Subcutaneous abdominal adipose tissue (tissue), 5 donors: Measurements from ENCODE around the gene ZNF580.

Source experiments
- H3K27ac ChIP-seq: one replicate; pipeline ENCODE4 v1.7.0; 2013; ENCODE audit warnings: low read depth, mild to moderate bottlenecking, inconsistent platforms, low read length, moderate library complexity
- H3K27me3 ChIP-seq, 5 donors: one replicate each; pipeline ENCODE4 v1.7.0; 2013; ENCODE audit warnings: low read length in 5 of 5, inconsistent platforms in 1 of 5; ENCODE audit not compliant: control insufficient read depth in 5 of 5, insufficient read depth in 4 of 5
- H3K36me3 ChIP-seq, 5 donors: one replicate each; pipeline ENCODE4 v1.7.0; 2013; ENCODE audit warnings: low read length in 5 of 5; ENCODE audit not compliant: control insufficient read depth in 5 of 5, insufficient read depth in 5 of 5
- H3K4me1 ChIP-seq, 5 donors: one replicate each; pipeline ENCODE4 v1.7.0; 2013; ENCODE audit warnings: low read length in 5 of 5, mild to moderate bottlenecking in 3 of 5, moderate library complexity in 1 of 5; ENCODE audit not compliant: control insufficient read depth in 5 of 5, insufficient read depth in 5 of 5
- H3K4me3 ChIP-seq, 5 donors: one replicate each; pipeline ENCODE4 v1.7.0; 2013; ENCODE audit warnings: low read length in 5 of 5, low read depth in 1 of 5
- H3K9ac ChIP-seq, 5 donors: one replicate each; pipeline ENCODE4 v1.7.0; 2013; ENCODE audit warnings: low read length in 5 of 5, mild to moderate bottlenecking in 4 of 5, moderate library complexity in 3 of 5
- H3K9me3 ChIP-seq, 5 donors: one replicate each; pipeline ENCODE4 v1.7.0; 2013; ENCODE audit warnings: low read length in 5 of 5; ENCODE audit not compliant: control insufficient read depth in 5 of 5
- donor health status: healthy.
- donor health status: healthy.
- donor health status: healthy.
- donor health status: healthy.
- donor health status: healthy.

The ZNF580 gene

GRCh38 chr19:55614711-55615542 lies 25.9 kb upstream of the ZNF580 start:
- Histone ChIP-seq H3K4me3 (no peak overlapping the region), H3K9me3 (peaks cover 0 to 2% (median 0%) of the 10 kb centered on the region in 5 donors), H3K27ac (no peak overlapping the region), H3K27me3 (no peaks in the 10 kb centered on the region), H3K36me3 (peaks cover 0 to 46% (median 33%) of the 10 kb centered on the region in 5 donors), H3K9ac (no peak overlapping the region), H3K4me1 (peaks cover 0 to 30% (median 18%) of the 10 kb centered on the region in 5 donors)

DNA sequence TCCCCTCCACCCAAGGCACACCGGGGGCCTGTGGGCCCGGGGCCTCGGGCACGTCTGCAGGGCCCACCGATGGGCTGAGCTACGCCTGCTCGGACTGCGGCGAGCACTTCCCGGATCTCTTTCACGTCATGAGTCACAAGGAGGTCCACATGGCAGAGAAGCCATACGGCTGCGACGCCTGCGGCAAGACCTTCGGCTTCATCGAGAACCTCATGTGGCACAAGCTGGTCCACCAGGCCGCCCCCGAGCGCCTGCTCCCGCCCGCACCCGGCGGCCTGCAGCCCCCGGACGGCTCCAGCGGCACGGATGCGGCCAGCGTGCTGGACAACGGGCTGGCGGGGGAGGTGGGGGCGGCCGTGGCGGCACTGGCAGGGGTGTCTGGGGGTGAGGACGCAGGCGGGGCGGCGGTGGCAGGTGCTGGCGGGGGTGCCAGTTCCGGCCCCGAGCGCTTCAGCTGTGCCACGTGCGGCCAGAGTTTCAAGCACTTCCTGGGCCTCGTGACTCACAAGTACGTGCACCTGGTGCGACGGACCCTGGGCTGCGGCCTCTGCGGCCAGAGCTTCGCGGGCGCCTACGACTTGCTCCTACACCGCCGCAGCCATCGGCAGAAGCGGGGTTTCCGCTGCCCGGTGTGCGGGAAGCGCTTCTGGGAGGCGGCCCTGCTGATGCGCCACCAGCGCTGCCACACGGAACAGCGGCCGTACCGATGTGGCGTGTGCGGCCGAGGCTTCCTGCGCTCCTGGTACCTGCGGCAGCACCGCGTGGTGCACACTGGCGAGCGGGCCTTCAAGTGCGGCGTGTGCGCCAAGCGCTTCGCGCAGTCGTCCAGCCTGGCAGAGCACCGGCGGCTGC lies 25.0 kb upstream of the ZNF580 start:
- Histone ChIP-seq H3K27me3 (no peaks in the 10 kb centered on the region), H3K4me1 (peaks cover 0 to 30% (median 18%) of the 10 kb centered on the region in 5 donors), H3K4me3 (no peak overlapping the region), H3K9me3 (no peaks in the 10 kb centered on the region), H3K9ac (no peak overlapping the region), H3K27ac (no peak overlapping the region), H3K36me3 (peaks cover 0 to 46% (median 31%) of the 10 kb centered on the region in 5 donors)

DNA sequence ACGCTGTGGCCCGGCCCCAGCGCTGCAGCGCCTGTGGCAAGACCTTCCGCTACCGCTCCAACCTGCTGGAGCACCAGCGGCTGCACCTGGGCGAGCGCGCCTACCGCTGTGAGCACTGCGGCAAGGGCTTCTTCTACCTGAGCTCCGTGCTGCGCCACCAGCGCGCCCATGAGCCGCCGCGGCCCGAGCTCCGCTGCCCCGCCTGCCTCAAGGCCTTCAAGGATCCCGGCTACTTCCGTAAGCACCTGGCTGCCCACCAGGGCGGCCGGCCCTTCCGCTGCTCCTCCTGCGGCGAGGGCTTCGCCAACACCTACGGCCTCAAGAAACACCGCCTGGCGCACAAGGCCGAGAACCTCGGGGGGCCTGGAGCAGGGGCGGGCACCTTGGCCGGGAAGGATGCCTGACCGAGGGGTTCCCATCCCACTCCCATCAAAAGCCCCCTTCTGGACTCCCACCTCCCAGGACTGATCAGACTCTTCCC lies 24.4 kb upstream of the ZNF580 start:
- Histone ChIP-seq H3K27me3 (no peaks in the 10 kb centered on the region), H3K36me3 (peaks cover 0 to 53% (median 32%) of the 10 kb centered on the region in 5 donors), H3K9ac (no peak overlapping the region), H3K4me1 (peaks cover 0 to 33% (median 18%) of the 10 kb centered on the region in 5 donors), H3K27ac (no peak overlapping the region), H3K4me3 (no peak overlapping the region), H3K9me3 (no peaks in the 10 kb centered on the region)

DNA sequence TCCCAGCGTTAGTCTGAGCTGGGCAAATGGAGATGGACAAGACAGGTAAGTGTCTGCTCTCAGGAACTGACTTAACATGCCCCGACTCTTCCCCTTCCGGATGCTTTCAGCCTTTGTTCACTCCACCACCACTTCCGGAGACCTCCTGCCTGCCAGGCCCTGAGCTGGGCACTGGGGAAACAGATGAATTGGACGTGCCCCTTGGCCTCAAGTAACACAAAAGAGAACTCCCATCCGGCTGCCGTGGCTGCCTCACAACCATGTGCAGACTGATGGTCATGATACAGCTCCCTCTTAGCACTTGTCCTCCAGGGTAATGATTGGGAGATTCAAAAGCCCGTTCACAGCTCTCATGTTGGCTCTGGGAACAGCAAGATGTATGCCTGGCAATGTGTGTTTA lies 23.4 kb upstream of the ZNF580 start:
- Histone ChIP-seq H3K27ac (no peak overlapping the region), H3K4me3 (no peak overlapping the region), H3K27me3 (no peaks in the 10 kb centered on the region), H3K4me1 (peaks cover 0 to 31% (median 13%) of the 10 kb centered on the region in 5 donors), H3K9me3 (no peaks in the 10 kb centered on the region), H3K9ac (no peak overlapping the region), H3K36me3 (peaks cover 0 to 59% (median 32%) of the 10 kb centered on the region in 5 donors)

DNA sequence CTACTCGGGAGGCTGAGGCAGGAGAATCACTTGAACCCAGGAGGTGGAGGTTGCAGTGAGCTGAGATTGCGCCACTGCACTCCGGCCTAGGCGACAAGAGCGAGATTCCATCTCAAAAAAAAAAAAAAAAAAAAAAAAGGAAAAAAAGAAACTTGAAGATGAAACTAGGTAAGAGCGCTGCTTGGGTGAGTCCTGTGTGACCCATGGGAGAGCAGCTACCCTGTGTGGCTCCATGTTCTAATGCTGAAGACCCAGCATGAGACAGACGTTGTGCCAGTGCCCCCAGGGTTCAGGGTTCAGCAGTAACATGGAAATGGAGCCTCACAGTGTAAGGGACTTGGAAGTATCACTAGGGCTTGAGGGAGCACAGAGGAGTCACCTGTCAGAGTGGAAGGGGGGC lies 22.4 kb upstream of the ZNF580 start:
- Histone ChIP-seq H3K4me3 (no peak overlapping the region), H3K4me1 (peaks cover 0 to 27% (median 13%) of the 10 kb centered on the region in 5 donors), H3K9ac (no peak overlapping the region), H3K9me3 (no peaks in the 10 kb centered on the region), H3K27me3 (no peaks in the 10 kb centered on the region), H3K27ac (no peak overlapping the region), H3K36me3 (peaks cover 0 to 59% (median 32%) of the 10 kb centered on the region in 5 donors)

GRCh38 chr19:55619286-55619685 lies 21.5 kb upstream of the ZNF580 start:
- Histone ChIP-seq H3K4me3 (no peak overlapping the region), H3K27me3 (no peaks in the 10 kb centered on the region), H3K27ac (no peak overlapping the region), H3K9ac (no peak overlapping the region), H3K4me1 (peaks cover 0 to 33% (median 18%) of the 10 kb centered on the region in 5 donors), H3K9me3 (no peaks in the 10 kb centered on the region), H3K36me3 (peaks cover 0 to 53% (median 29%) of the 10 kb centered on the region in 5 donors)

GRCh38 chr19:55620410-55621204 lies 20.2 kb upstream of the ZNF580 start:
- Histone ChIP-seq H3K4me3 (no peak overlapping the region), H3K27me3 (no peaks in the 10 kb centered on the region), H3K9ac (no peak overlapping the region), H3K27ac (no peak overlapping the region), H3K36me3 (peaks cover 0 to 42% (median 19%) of the 10 kb centered on the region in 5 donors), H3K4me1 (peaks cover 0 to 40% (median 24%) of the 10 kb centered on the region in 5 donors), H3K9me3 (no peaks in the 10 kb centered on the region)

- Histone ChIP-seq H3K4me3 (no peak overlapping the region), H3K27ac (no peak overlapping the region), H3K27me3 (no peaks in the 10 kb centered on the region), H3K9me3 (no peaks in the 10 kb centered on the region), H3K4me1 (peaks cover 0 to 40% (median 24%) of the 10 kb centered on the region in 5 donors), H3K9ac (no peak overlapping the region), H3K36me3 (peaks cover 0 to 35% (median 15%) of the 10 kb centered on the region in 5 donors)
Observed at GRCh38 chr19:55621205-55621672, 19.6 kb upstream of the ZNF580 start.

GRCh38 chr19:55621673-55622231 lies 19.1 kb upstream of the ZNF580 start:
- Histone ChIP-seq H3K36me3 (peaks cover 0 to 30% (median 10%) of the 10 kb centered on the region in 5 donors), H3K9me3 (no peaks in the 10 kb centered on the region), H3K27me3 (no peaks in the 10 kb centered on the region), H3K9ac (no peak overlapping the region), H3K27ac (no peak overlapping the region), H3K4me1 (peaks cover 0 to 40% (median 24%) of the 10 kb centered on the region in 5 donors), H3K4me3 (no peak overlapping the region)
